H1 (cell line): ENCODE data around the gene CRYAB. TPM values are rescaled to one million over a fixed set of nuclear protein-coding genes. Genes with fewer than 3 reads are reported as not detected.

ENCODE experiments used
- CTCF ChIA-PET: fragments of 300-600 bp; sonication (Branson Sonifier 250); formaldehyde crosslinking; loops from one replicate; lab custom pipeline; 2021; ENCODE audit not compliant: partially characterized antibody; lab: Charles Lee
- POLR2A ChIA-PET: fragments of 300-600 bp; sonication (Branson Sonifier 250); formaldehyde crosslinking; loops from one replicate; lab custom pipeline; 2021; ENCODE audit warnings: inconsistent platforms; ENCODE audit not compliant: partially characterized antibody; lab: Charles Lee
- DNase-seq, 2 experiments: peaks; one replicate each; pipeline versions ENCODE4 v3.0.0 to v3.0.0-alpha.2; 2010 to 2022; ENCODE audit warnings: low spot score in 2 of 2, low read depth in 1 of 2, mixed read lengths in 1 of 2
- FAIRE-seq: peaks from 2 replicates; lab custom pipeline; 2011; peaks lifted over from hg19 to GRCh38; lab: Jason Lieb, UNC
- H2AFZ ChIP-seq: 2 replicates; pipeline ENCODE4 v1.8.1; 2012; ENCODE audit warnings: low read length, inconsistent platforms
- H2AK5ac ChIP-seq: 2 replicates; pipeline ENCODE4 v1.6.1; 2013; ENCODE audit warnings: low read depth, low read length
- H2BK120ac ChIP-seq: replicated peaks from 2 replicates; pipeline ENCODE3; 2013; ENCODE audit warnings: low read depth, low read length, inconsistent platforms
- H2BK12ac ChIP-seq: 2 replicates; pipeline ENCODE4 v1.6.1; 2013; ENCODE audit warnings: low read depth, low read length
- H2BK15ac ChIP-seq: 2 replicates; pipeline ENCODE4 v1.6.1; 2013; ENCODE audit warnings: low read length
- H2BK20ac ChIP-seq: 2 replicates; pipeline ENCODE4 v1.6.1; 2013; ENCODE audit warnings: low read length
- H2BK5ac ChIP-seq: 2 replicates; pipeline ENCODE4 v1.6.1; 2013; ENCODE audit warnings: low read depth, low read length
- H3K14ac ChIP-seq: 2 replicates; pipeline ENCODE4 v1.6.1; 2013; ENCODE audit warnings: inconsistent platforms; ENCODE audit not compliant: insufficient read length
- H3K18ac ChIP-seq: 2 replicates; pipeline ENCODE4 v1.6.1; 2013; ENCODE audit warnings: low read length; ENCODE audit errors: extremely low read depth
- H3K23ac ChIP-seq: 2 replicates; pipeline ENCODE4 v1.6.1; 2013; ENCODE audit warnings: inconsistent platforms; ENCODE audit not compliant: insufficient read length
- H3K23me2 ChIP-seq: 2 replicates; pipeline ENCODE4 v1.6.1; 2013; ENCODE audit warnings: low read depth, low read length
- H3K27ac ChIP-seq: 2 replicates; pipeline ENCODE4 v1.6.1; 2011; ENCODE audit warnings: low read depth, low read length, inconsistent platforms
- H3K27me3 ChIP-seq, 4 experiments: replicated peaks in 1 of 4; 1 replicate in 1 of 4; 2 replicates in 3 of 4; pipeline versions ENCODE4 v1.6.1 to v1.8.1; 2011 to 2013; ENCODE audit warnings: low read length in 3 of 4, mild to moderate bottlenecking in 3 of 4, inconsistent platforms in 2 of 4, mixed read lengths in 2 of 4, moderate library complexity in 1 of 4; ENCODE audit not compliant: control insufficient read depth in 3 of 4, insufficient read depth in 3 of 4; ENCODE audit errors: extremely low read depth in 1 of 4
- H3K36me3 ChIP-seq, 4 experiments: 2 replicates each; pipeline versions ENCODE4 v1.6.1 to v1.8.1; 2011 to 2013; ENCODE audit warnings: mild to moderate bottlenecking in 4 of 4, low read length in 3 of 4, moderate library complexity in 2 of 4, control low read depth in 1 of 4, inconsistent platforms in 1 of 4; ENCODE audit not compliant: insufficient read depth in 4 of 4, control insufficient read depth in 2 of 4
- H3K4ac ChIP-seq: replicated peaks from 2 replicates; pipeline ENCODE3; 2013; ENCODE audit warnings: low read length, low read depth, mixed read lengths, inconsistent platforms; ENCODE audit not compliant: insufficient read length
- H3K4me1 ChIP-seq, 4 experiments: replicated peaks in 1 of 4; 1 replicate in 1 of 4; 2 replicates in 3 of 4; pipeline versions ENCODE4 v1.6.1 to v1.8.1; 2011 to 2013; ENCODE audit warnings: low read length in 3 of 4, inconsistent platforms in 2 of 4, mixed read lengths in 1 of 4; ENCODE audit not compliant: insufficient read depth in 4 of 4, control insufficient read depth in 3 of 4
- H3K4me2 ChIP-seq, 2 experiments: 2 replicates each; pipeline versions ENCODE4 v1.6.1 to v1.8.1; 2011 to 2013; ENCODE audit warnings: low read depth in 2 of 2, low read length in 2 of 2, control low read depth in 1 of 2, inconsistent platforms in 1 of 2, mild to moderate bottlenecking in 1 of 2; ENCODE audit not compliant: insufficient read depth in 1 of 2
- H3K4me3 ChIP-seq, 4 experiments: fragments of 200-600, 300-600 bp in 1 of 4; sonication (generic), shearing (Covaris generic), sonication (Bioruptor Twin) in 1 of 4; 2 replicates each; pipeline versions ENCODE4 v1.5.1 to v1.8.1; 2011 to 2016; ENCODE audit warnings: low read length in 4 of 4, low read depth in 3 of 4, control low read depth in 2 of 4, inconsistent platforms in 2 of 4, mild to moderate bottlenecking in 2 of 4, mixed read lengths in 1 of 4, moderate library complexity in 1 of 4; ENCODE audit not compliant: insufficient read depth in 2 of 4; ENCODE audit errors: extremely low read depth in 1 of 4
- H3K56ac ChIP-seq: replicated peaks from 2 replicates; pipeline ENCODE3; 2013; ENCODE audit warnings: low read depth, mild to moderate bottlenecking, mixed read lengths, low read length, inconsistent platforms; ENCODE audit not compliant: insufficient read length
- H3K79me1 ChIP-seq: 2 replicates; pipeline ENCODE4 v1.6.1; 2013; ENCODE audit warnings: low read depth, low read length, control low read depth
- H3K79me2 ChIP-seq, 2 experiments: 2 replicates each; pipeline versions ENCODE4 v1.6.1 to v1.8.1; 2012 to 2013; ENCODE audit warnings: low read length in 2 of 2, mild to moderate bottlenecking in 2 of 2, inconsistent platforms in 1 of 2; ENCODE audit not compliant: insufficient read depth in 2 of 2, control insufficient read depth in 1 of 2
- H3K9ac ChIP-seq, 4 experiments: replicated peaks in 1 of 4; 1 replicate in 1 of 4; 2 replicates in 3 of 4; pipeline versions ENCODE4 v1.6.1 to v1.8.1; 2011 to 2013; ENCODE audit warnings: low read depth in 3 of 4, low read length in 3 of 4, control low read depth in 2 of 4, mild to moderate bottlenecking in 2 of 4, moderate library complexity in 2 of 4, inconsistent platforms in 1 of 4; ENCODE audit errors: extremely low read depth in 1 of 4
- H3K9me3 ChIP-seq, 2 experiments: 2 replicates each; pipeline versions ENCODE4 v1.6.1 to v1.8.1; 2012 to 2013; ENCODE audit warnings: mild to moderate bottlenecking in 2 of 2, moderate library complexity in 2 of 2, control low read depth in 1 of 2, inconsistent platforms in 1 of 2, low read depth in 1 of 2, low read length in 1 of 2, mixed read lengths in 1 of 2; ENCODE audit not compliant: insufficient read depth in 2 of 2
- H4K20me1 ChIP-seq, 2 experiments: replicated peaks in 1 of 2; 2 replicates each; pipeline versions ENCODE3 to v1.8.1; 2011 to 2013; ENCODE audit warnings: inconsistent platforms in 2 of 2, low read length in 2 of 2, mild to moderate bottlenecking in 1 of 2; ENCODE audit not compliant: insufficient read depth in 2 of 2, control insufficient read depth in 1 of 2
- H4K5ac ChIP-seq: 2 replicates; pipeline ENCODE4 v1.6.1; 2013; ENCODE audit warnings: low read length, low read depth, mixed read lengths, inconsistent platforms; ENCODE audit not compliant: insufficient read length
- H4K8ac ChIP-seq: 2 replicates; pipeline ENCODE4 v1.8.0; 2013; ENCODE audit warnings: mild to moderate bottlenecking, moderate library complexity, low read length, inconsistent platforms; ENCODE audit not compliant: insufficient read depth; ENCODE audit errors: extremely low read depth
- H4K91ac ChIP-seq: replicated peaks from 2 replicates; pipeline ENCODE3; 2013; ENCODE audit warnings: low read length, mixed read lengths, inconsistent platforms; ENCODE audit not compliant: insufficient read length
- CREB1 ChIP-seq: IDR thresholded peaks from 2 replicates; pipeline ENCODE4 v1.6.1; 2012; ENCODE audit warnings: inconsistent platforms
- EP300 ChIP-seq, 2 experiments: IDR thresholded peaks; 1 replicate in 1 of 2; 2 replicates in 1 of 2; pipeline ENCODE4 v1.6.1; 2011 to 2012; ENCODE audit warnings: low read depth in 2 of 2, low read length in 2 of 2, mild to moderate bottlenecking in 2 of 2, borderline replicate concordance in 1 of 2, inconsistent platforms in 1 of 2, moderate library complexity in 1 of 2
- MAFK ChIP-seq: IDR thresholded peaks from 2 replicates; pipeline ENCODE4 v1.6.1; 2012; ENCODE audit warnings: low read depth, mild to moderate bottlenecking, improper control_type of control experiment, low read length
- NANOG ChIP-seq: IDR thresholded peaks from 2 replicates; pipeline ENCODE4 v1.6.1; 2011; ENCODE audit warnings: low read length, low read depth, mild to moderate bottlenecking, inconsistent platforms; ENCODE audit not compliant: insufficient read depth, poor library complexity, severe bottlenecking
- NRF1 ChIP-seq: IDR thresholded peaks from 2 replicates; pipeline ENCODE4 v1.6.1; 2011; ENCODE audit warnings: mild to moderate bottlenecking, low read depth, low read length, improper control_type of control experiment
- POLR2A ChIP-seq, 2 experiments: IDR thresholded peaks; 1 replicate in 1 of 2; 2 replicates in 1 of 2; pipeline ENCODE4 v1.6.1; 2011; ENCODE audit warnings: low read depth in 2 of 2, low read length in 2 of 2, mild to moderate bottlenecking in 2 of 2; ENCODE audit errors: control extremely low read depth in 1 of 2
- SUZ12 ChIP-seq: fragments of 200-600 bp; sonication (generic); IDR thresholded peaks from 2 replicates; pipeline ENCODE4 v1.6.1; 2012; ENCODE audit warnings: mild to moderate bottlenecking, inconsistent platforms, low read length, moderate library complexity, mixed read lengths
- TBP ChIP-seq: IDR thresholded peaks from 2 replicates; pipeline ENCODE4 v1.6.1; 2011; ENCODE audit warnings: low read depth, low read length, improper control_type of control experiment
- TCF12 ChIP-seq: IDR thresholded peaks from 2 replicates; pipeline ENCODE4 v1.6.1; 2011; ENCODE audit warnings: low read depth, mild to moderate bottlenecking, low read length
- TEAD4 ChIP-seq: IDR thresholded peaks from 2 replicates; pipeline ENCODE4 v1.6.1; 2012; ENCODE audit warnings: low read depth, low read length, inconsistent platforms, mixed read lengths
- YY1 ChIP-seq: IDR thresholded peaks from 2 replicates; pipeline ENCODE4 v1.6.1; 2011; ENCODE audit warnings: low read depth, mild to moderate bottlenecking, low read length
- WGBS, 2 experiments: shearing (Covaris generic) in 1 of 2; methylation state at CpG; one replicate each; pipeline versions ENCODE4 v1.1.6 to v1.1.7; 2013 to 2015; ENCODE audit warnings: low lambda C conversion rate in 2 of 2, mixed read lengths in 2 of 2, inconsistent platforms in 1 of 2, low coverage in 1 of 2, missing lambda C conversion rate in 1 of 2; ENCODE audit not compliant: insufficient replicate concordance in 2 of 2, insufficient coverage in 1 of 2, insufficient read length in 1 of 2; ENCODE audit errors: extremely low coverage in 1 of 2, missing lambda C conversion rate in 1 of 2; 5-methylcytosine and 5-hydroxymethylcytosine counted together
- polyA plus RNA-seq, 7 experiments: library from polyadenylated mRNA; depleted of rRNA in 3 of 7; stranded (reverse) in 5 of 7; unstranded in 2 of 7; fragments of >200 nt in 5 of 7; fragments of 200-250 nt in 2 of 7; gene quantifications; 1 replicate in 5 of 7; 2 replicates in 1 of 7; 4 replicates in 1 of 7; pipeline versions ENCODE4 v1.2.1 to v1.2.3, GENCODE V29; 2011 to 2013; ENCODE audit warnings: missing spikeins in 2 of 7, mixed read lengths in 2 of 7
- total RNA-seq: library from RNA; stranded (reverse); fragmentation: NEBNext Ultra II Directional; extraction: Animal tissue kit (Norgen Biotek cat#: 25700); gene quantifications from 2 replicates; pipeline ENCODE4 v1.2.1, GENCODE V29; 2021
- TF ChIP-seq, protein P1 (sequence below): IDR thresholded peaks from 2 replicates; pipeline ENCODE4 v1.6.1; 2012; ENCODE audit warnings: low read length, inconsistent platforms

Gene CRYAB
- total and polyA plus RNA-seq, 2 of the 8 experiments (the other 6 are each of a cell fraction or from before 2014, with no cell fraction given) = 1.9 to 2.0 TPM

DNA sequence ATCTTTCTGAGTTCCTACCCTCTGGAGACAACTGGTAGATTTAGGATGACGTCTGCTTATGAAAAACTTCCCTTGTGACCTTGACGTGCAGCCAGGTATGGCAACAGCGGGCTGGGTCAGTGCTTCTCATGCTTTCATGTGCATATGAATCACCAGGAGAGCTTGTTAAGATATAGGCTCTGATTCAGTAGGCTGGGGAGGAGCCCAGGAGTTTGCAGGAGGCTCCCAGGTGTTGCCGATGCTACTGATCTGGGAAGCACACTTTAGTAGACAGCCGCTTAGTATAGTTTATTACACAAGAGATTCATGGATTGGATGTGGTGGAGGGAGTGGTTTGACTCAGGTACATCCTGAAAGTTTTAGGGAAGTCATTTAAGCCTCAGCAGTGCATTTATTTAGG, 49.3 kb upstream of the CRYAB start:
- no peak overlapping the region for H4K5ac ChIP-seq
- H2BK12ac ChIP-seq = no peak overlapping the region
- WGBS, 2 experiments = 19% methylated on average over 5 of the region's 5 CpGs; no CpG with 5 or more reads in 1 of the 2 experiments
- no peaks in the 10 kb centered on the region for H3K27me3 ChIP-seq
- peak; percentile 85 for FAIRE-seq
- DNase-seq = no peak
- H3K9me3 ChIP-seq = peaks cover 0 to 10% of the 10 kb centered on the region in 2 experiments; a peak in 1 of 4 replicates
- H3K79me2 ChIP-seq = no peaks in the 10 kb centered on the region
- peak overlapping the region; percentile 40 to 53 for H3K4me2 ChIP-seq
- no peak overlapping the region for H2BK15ac ChIP-seq
- H3K4me3 ChIP-seq = peak overlapping the region in 1 of 4 experiments; percentile 13; a peak in 1 of 8 replicates
- no peak overlapping the region for H3K4ac ChIP-seq
- no peak overlapping the region for H3K27ac ChIP-seq
- H2BK20ac ChIP-seq = no peak overlapping the region
- no peaks in the 10 kb centered on the region; a peak in 1 of 8 replicates for H3K36me3 ChIP-seq
- no peak for TF ChIP-seq NANOG
- 0 out of 2 replicates have a peak, but pooled peaks have one; percentile 35 for TF ChIP-seq CREB1
- 0 out of 2 replicates have a peak, but pooled peaks have one; percentile 39 for TF ChIP-seq TCF12
- no peak for TF ChIP-seq TEAD4
- no peak for TF ChIP-seq EP300 (IDR thresholded peaks at IDR 0.05; ENCODE audit: borderline replicate concordance in 1 of 2, low read depth in 2 of 2, low read length in 2 of 2)
- TF ChIP-seq SUZ12 = no peak
- TF ChIP-seq YY1 = no peak
- TF ChIP-seq TBP = no peak
- peak in 1 of 2 experiments; percentile 21; a peak in 1 of 3 replicates for TF ChIP-seq POLR2A (IDR thresholded peaks at IDR 0.05; ENCODE audit: control extremely low read depth in 1 of 2, low read depth in 2 of 2, low read length in 2 of 2)
- TF ChIP-seq, protein P1, sequence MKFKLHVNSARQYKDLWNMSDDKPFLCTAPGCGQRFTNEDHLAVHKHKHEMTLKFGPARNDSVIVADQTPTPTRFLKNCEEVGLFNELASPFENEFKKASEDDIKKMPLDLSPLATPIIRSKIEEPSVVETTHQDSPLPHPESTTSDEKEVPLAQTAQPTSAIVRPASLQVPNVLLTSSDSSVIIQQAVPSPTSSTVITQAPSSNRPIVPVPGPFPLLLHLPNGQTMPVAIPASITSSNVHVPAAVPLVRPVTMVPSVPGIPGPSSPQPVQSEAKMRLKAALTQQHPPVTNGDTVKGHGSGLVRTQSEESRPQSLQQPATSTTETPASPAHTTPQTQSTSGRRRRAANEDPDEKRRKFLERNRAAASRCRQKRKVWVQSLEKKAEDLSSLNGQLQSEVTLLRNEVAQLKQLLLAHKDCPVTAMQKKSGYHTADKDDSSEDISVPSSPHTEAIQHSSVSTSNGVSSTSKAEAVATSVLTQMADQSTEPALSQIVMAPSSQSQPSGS = no peak
- no peak for TF ChIP-seq MAFK
- no peak for TF ChIP-seq NRF1
- H3K23me2 ChIP-seq = no peaks in the 10 kb centered on the region; the same call in 1 of the 2 replicates
- no peak overlapping the region for H4K91ac ChIP-seq
- H3K4me1 ChIP-seq = peaks cover 0 to 10% (median 3%) of the 10 kb centered on the region in 4 experiments; a peak in 3 of 7 replicates
- H3K9ac ChIP-seq = no peak overlapping the region
- no peak overlapping the region; the same call in 1 of the 2 replicates for H3K18ac ChIP-seq
- H2AK5ac ChIP-seq = no peak overlapping the region
- H3K79me1 ChIP-seq = no peaks in the 10 kb centered on the region; the same call in 1 of the 2 replicates
- H4K20me1 ChIP-seq = no peaks in the 10 kb centered on the region
- ChIA-PET POLR2A (interaction anchor here (0.6 to 2.1 kb wide), 6 partner anchors 10 to 25 kb away, joined by 3 to 7 read pairs (median 4); no protein-coding TSS in a partner anchor), CTCF (interaction anchor here (1.4 to 6.5 kb wide), 5 partner anchors 14 to 153 kb away, joined by 3 to 83 read pairs (median 7); partner anchors contain the start of gene DIXDC1)
- H2BK5ac ChIP-seq = no peak overlapping the region
- H3K56ac ChIP-seq = no peak overlapping the region
- no peak overlapping the region for H2BK120ac ChIP-seq
- H2AFZ ChIP-seq = no peak overlapping the region
- no peak overlapping the region for H3K23ac ChIP-seq
- H3K14ac ChIP-seq = no peak overlapping the region
- no peak overlapping the region for H4K8ac ChIP-seq
